Activated CD4-positive, alpha-beta T cell treated with anti-CD3 and anti-CD28 coated beads for 36 hours (primary cell): ENCODE measurements around the gene CRELD1. TPM values are rescaled to one million over a fixed set of nuclear protein-coding genes. Genes with fewer than 3 reads are reported as not detected.
"Not testable (repeated sequence)": the region's sequence is repeated elsewhere in the genome, so short reads cannot be mapped to it uniquely, and the experiment has no call there.

Experiments
- ATAC-seq: fragments of 200-7000 bp; cut with Tn5 transposase; one replicate; pipeline ENCODE4 v1.10.0; 2021; ENCODE audit warnings: mild to moderate bottlenecking, moderate library complexity
- CTCF ChIA-PET: fragments of 350-600 bp; sonication (Branson Sonifier 250); formaldehyde crosslinking; loops from one replicate; lab custom pipeline; 2021; ENCODE audit warnings: antibody characterized with exemption; lab: Charles Lee
- POLR2A ChIA-PET: fragments of 350-600 bp; sonication (Branson Sonifier 250); formaldehyde crosslinking; loops from one replicate; lab custom pipeline; 2021; ENCODE audit warnings: antibody characterized with exemption, inconsistent platforms; lab: Charles Lee
- DNase-seq: peaks from one replicate; pipeline ENCODE4 v3.0.0-alpha.2; 2020
- H3K27ac Mint-ChIP-seq: one replicate; pipeline ENCODE4 v1.8.0; 2021; ENCODE audit warnings: mixed read lengths
- H3K27me3 Mint-ChIP-seq: one replicate; pipeline ENCODE4 v1.8.0; 2021; ENCODE audit warnings: mixed read lengths
- H3K36me3 Mint-ChIP-seq: one replicate; pipeline ENCODE4 v1.8.0; 2021; ENCODE audit warnings: low read depth, mixed read lengths
- H3K4me1 Mint-ChIP-seq: one replicate; pipeline ENCODE4 v1.8.0; 2021; ENCODE audit warnings: mixed read lengths
- H3K4me3 Mint-ChIP-seq: one replicate; pipeline ENCODE4 v1.8.0; 2021; ENCODE audit warnings: mild to moderate bottlenecking, moderate library complexity, mixed read lengths
- H3K9me3 Mint-ChIP-seq: one replicate; pipeline ENCODE4 v1.8.0; 2021; ENCODE audit warnings: low read depth, mixed read lengths
- intact Hi-C, 2 experiments: fragments of 100-400 bp; cut with DNase I in 1 of 2; cut with micrococcal nuclease in 1 of 2; formaldehyde crosslinking; loops; one replicate each; pipeline versions ENCODE4 v1.14.2 to v1.15.1; 2022 to 2024; cut with DNase I, micrococcal nuclease
- total RNA-seq, 2 experiments: library from RNA; stranded (reverse); gene quantifications; one replicate each; pipeline ENCODE4 v1.2.3, GENCODE V29; 2021

The CRELD1 gene
- total RNA-seq, 2 experiments from 2014 or later = 12.6 to 14.7 TPM

- H3K9me3 Mint-ChIP-seq, ATAC-seq, POLR2A ChIA-PET, DNase-seq, H3K4me3 Mint-ChIP-seq, H3K27me3 Mint-ChIP-seq, intact Hi-C loops, H3K27ac Mint-ChIP-seq: not testable (repeated sequence)
- Mint-ChIP-seq H3K4me1 (peaks cover 59% of the 10 kb centered on the region), H3K36me3 (peaks cover 40% of the 10 kb centered on the region)
- CTCF ChIA-PET = interaction anchor here (3.1 kb wide), 1 partner anchor 36 kb away, joined by 17 read pairs; no protein-coding TSS in a partner anchor
Observed at GRCh38 chr3:9895715-9896114, 37.9 kb upstream of the CRELD1 start.

- Mint-ChIP-seq H3K36me3 (peaks cover 33% of the 10 kb centered on the region), H3K27ac (peak overlapping the region; percentile 42), H3K4me1 (peaks cover 63% of the 10 kb centered on the region)
- intact Hi-C loops, ATAC-seq, DNase-seq, POLR2A ChIA-PET, H3K4me3 Mint-ChIP-seq, H3K27me3 Mint-ChIP-seq, H3K9me3 Mint-ChIP-seq, CTCF ChIA-PET: not testable (repeated sequence)
Observed at GRCh38 chr3:9896755-9897407, 36.8 kb upstream of the CRELD1 start.

- ChIA-PET CTCF (interaction anchor here (1.0 kb wide), 1 partner anchor 15 kb away, joined by 3 read pairs; no protein-coding TSS in a partner anchor), POLR2A (no interaction called here)
- DNase-seq = no peak
- intact Hi-C loops = no loop called here
- H3K9me3 Mint-ChIP-seq = peaks cover 3% of the 10 kb centered on the region
- no peak overlapping the region for H3K4me3 Mint-ChIP-seq
- H3K36me3 Mint-ChIP-seq = peaks cover 25% of the 10 kb centered on the region
- ATAC-seq = no peak
- H3K27me3 Mint-ChIP-seq = no peaks in the 10 kb centered on the region
- peak overlapping the region; percentile 42 for H3K27ac Mint-ChIP-seq
- H3K4me1 Mint-ChIP-seq = peaks cover 63% of the 10 kb centered on the region
Observed at GRCh38 chr3:9897408-9898372, 35.9 kb upstream of the CRELD1 start.

GRCh38 chr3:9898467-9899241 is 35.0 kb upstream of the CRELD1 start:
- Mint-ChIP-seq H3K36me3 (peaks cover 17% of the 10 kb centered on the region), H3K4me1 (peaks cover 65% of the 10 kb centered on the region), H3K27me3 (no peaks in the 10 kb centered on the region), H3K4me3 (no peak overlapping the region), H3K9me3 (peaks cover 3% of the 10 kb centered on the region), H3K27ac (peak overlapping the region; percentile 28)
- POLR2A ChIA-PET = no interaction called here
- ATAC-seq (no peak), DNase-seq (peak; percentile 30)
- CTCF ChIA-PET = interaction anchor here (1.0 kb wide), 1 partner anchor 15 kb away, joined by 3 read pairs; no protein-coding TSS in a partner anchor
- intact Hi-C loops = no loop called here

GRCh38 chr3:9899289-9899791 is 34.3 kb upstream of the CRELD1 start:
- ATAC-seq (no peak), DNase-seq (no peak)
- CTCF ChIA-PET = no interaction called here
- POLR2A ChIA-PET = no interaction called here
- peaks cover 3% of the 10 kb centered on the region for H3K9me3 Mint-ChIP-seq
- no peaks in the 10 kb centered on the region for H3K27me3 Mint-ChIP-seq
- H3K4me3 Mint-ChIP-seq = no peak overlapping the region
- peaks cover 11% of the 10 kb centered on the region for H3K36me3 Mint-ChIP-seq
- H3K27ac Mint-ChIP-seq = no peak overlapping the region
- peaks cover 62% of the 10 kb centered on the region for H3K4me1 Mint-ChIP-seq
- intact Hi-C loops = no loop called here

- H3K4me1 Mint-ChIP-seq = peaks cover 51% of the 10 kb centered on the region
- H3K36me3 Mint-ChIP-seq, ATAC-seq, DNase-seq, H3K4me3 Mint-ChIP-seq, CTCF ChIA-PET, H3K27ac Mint-ChIP-seq, H3K27me3 Mint-ChIP-seq, H3K9me3 Mint-ChIP-seq, POLR2A ChIA-PET, intact Hi-C loops: not testable (repeated sequence)
Observed at GRCh38 chr3:9900965-9901415, 32.6 kb upstream of the CRELD1 start.

GRCh38 chr3:9901967-9902366 is 31.7 kb upstream of the CRELD1 start:
- ChIA-PET CTCF (interaction anchor here (0.6 to 1.5 kb wide), 5 partner anchors 10 to 362 kb away, joined by 3 to 5 read pairs (median 3); partner anchors contain the start of gene JAGN1), POLR2A (interaction anchor here (1.2 kb wide), 1 partner anchor 11 kb away, joined by 4 read pairs; the partner anchor contains the start of gene JAGN1)
- peaks cover 44% of the 10 kb centered on the region for H3K4me1 Mint-ChIP-seq
- H3K27ac Mint-ChIP-seq = peak overlapping the region; percentile 30
- H3K4me3 Mint-ChIP-seq = peak overlapping the region; percentile 27
- H3K27me3 Mint-ChIP-seq = no peaks in the 10 kb centered on the region
- peak; percentile 55 for DNase-seq
- peaks cover 2% of the 10 kb centered on the region for H3K36me3 Mint-ChIP-seq
- intact Hi-C loops = no loop called here
- ATAC-seq = peak; percentile 64
- H3K9me3 Mint-ChIP-seq = no peaks in the 10 kb centered on the region

- no peaks in the 10 kb centered on the region for H3K36me3 Mint-ChIP-seq
- intact Hi-C loops = no loop called here
- H3K4me3 Mint-ChIP-seq = peak within 1 kb of the TSS; percentile 30
- peaks cover 43% of the 10 kb centered on the region for H3K4me1 Mint-ChIP-seq
- POLR2A ChIA-PET = interaction anchor here (1.2 kb wide), 1 partner anchor 12 kb away, joined by 4 read pairs; the partner anchor contains the start of gene JAGN1
- H3K27ac Mint-ChIP-seq = peak within 1 kb of the TSS; percentile 75
- H3K9me3 Mint-ChIP-seq = no peaks in the 10 kb centered on the region
- CTCF ChIA-PET = interaction anchor here (0.6 to 1.5 kb wide), 6 partner anchors 10 to 361 kb away, joined by 3 to 5 read pairs (median 3); partner anchors contain the start of gene JAGN1
- H3K27me3 Mint-ChIP-seq = no peaks in the 10 kb centered on the region
- peak; percentile 67 for ATAC-seq
- DNase-seq = peak; percentile 31
Observed at GRCh38 chr3:9902372-9903237, 31.0 kb upstream of the CRELD1 start, which contains the start of gene IL17RE. TSS of gene IL17RE (plus strand) at chr3:9902848. CDS start at chr3:9902933, 85 bp downstream.

- H3K9me3 Mint-ChIP-seq = no peaks in the 10 kb centered on the region
- intact Hi-C loops = no loop called here
- peak overlapping the region; percentile 75 for H3K27ac Mint-ChIP-seq
- ChIA-PET POLR2A (interaction anchor here (1.2 kb wide), 1 partner anchor 13 kb away, joined by 4 read pairs; the partner anchor contains the start of gene JAGN1), CTCF (interaction anchor here (1.1 kb wide), 1 partner anchor 10 kb away, joined by 3 read pairs; no protein-coding TSS in a partner anchor)
- no peaks in the 10 kb centered on the region for H3K27me3 Mint-ChIP-seq
- no peaks in the 10 kb centered on the region for H3K36me3 Mint-ChIP-seq
- peak overlapping the region; percentile 30 for H3K4me3 Mint-ChIP-seq
- peaks cover 40% of the 10 kb centered on the region for H3K4me1 Mint-ChIP-seq
- ATAC-seq (peak; percentile 23), DNase-seq (peak; percentile 54)
Observed at GRCh38 chr3:9903238-9903624, 30.4 kb upstream of the CRELD1 start.

GRCh38 chr3:9903904-9904303 is 29.7 kb upstream of the CRELD1 start:
- ATAC-seq = no peak
- Mint-ChIP-seq H3K27me3 (no peaks in the 10 kb centered on the region), H3K9me3 (no peaks in the 10 kb centered on the region), H3K4me1 (peaks cover 34% of the 10 kb centered on the region), H3K4me3 (no peak overlapping the region), H3K27ac (no peak overlapping the region), H3K36me3 (no peaks in the 10 kb centered on the region)
- no peak for DNase-seq
- intact Hi-C loops = no loop called here
- POLR2A ChIA-PET = no interaction called here
- CTCF ChIA-PET = interaction anchor here (1.1 to 1.7 kb wide), 2 partner anchors 10 to 13 kb away, joined by 3 to 5 read pairs; partner anchors contain the start of gene JAGN1
